HG02884 (cell line): ENCODE measurements around the gene ATP1A1.

Experiments
- ATAC-seq: cut with Tn5 transposase; IDR thresholded peaks from one replicate; pipeline ENCODE4 v1.9.1; 2021; ENCODE audit warnings: mild to moderate bottlenecking, moderate library complexity; ENCODE audit not compliant: unreplicated experiment

ATP1A1 gene

GRCh38 chr1:116433275-116434257 is 60.5 kb downstream of the ATP1A1 start:
- ATAC-seq: no peak

- ATAC-seq: no peak
Observed at GRCh38 chr1:116434849-116435248, 61.8 kb downstream of the ATP1A1 start.

- no peak for ATAC-seq
Observed at GRCh38 chr1:116435806-116436610, 63.0 kb downstream of the ATP1A1 start.

GRCh38 chr1:116436611-116436970 is 63.5 kb downstream of the ATP1A1 start:
- no peak for ATAC-seq

- no peak for ATAC-seq
Observed at GRCh38 chr1:116439701-116440100, 66.7 kb downstream of the ATP1A1 start.

GRCh38 chr1:116440731-116441130 is 67.7 kb downstream of the ATP1A1 start:
- ATAC-seq: no peak

- no peak for ATAC-seq
Observed at GRCh38 chr1:116445534-116445933, 72.5 kb downstream of the ATP1A1 start.

GRCh38 chr1:116446686-116447085 is 73.6 kb downstream of the ATP1A1 start:
- no peak for ATAC-seq

- ATAC-seq: no peak
Observed at GRCh38 chr1:116448785-116449385, 75.8 kb downstream of the ATP1A1 start.

- ATAC-seq: no peak
Observed at GRCh38 chr1:116449578-116449977, 76.5 kb downstream of the ATP1A1 start.

- no peak for ATAC-seq
Observed at GRCh38 chr1:116451702-116452101, 78.7 kb downstream of the ATP1A1 start.

GRCh38 chr1:116453481-116453880 is 80.4 kb downstream of the ATP1A1 start:
- no peak for ATAC-seq

- no peak for ATAC-seq
Observed at GRCh38 chr1:116453906-116454305, 80.9 kb downstream of the ATP1A1 start.
